Right lung (tissue), 5 donors: ENCODE measurements around the gene RECQL5. TPM values are rescaled to one million over a fixed set of nuclear protein-coding genes. Genes with fewer than 3 reads are reported as not detected.
A peak's percentile ranks its signal among the peaks of the same experiment; 100 is the strongest.
"Not testable (repeated sequence)": the region's sequence is repeated elsewhere in the genome, so short reads cannot be mapped to it uniquely, and the experiment has no call there.

Experiments used
- DNase-seq, 2 donors: peaks; one replicate each; pipeline ENCODE4 v3.0.0-alpha.2; 2013
- polyA plus RNA-seq, 5 donors: library from polyadenylated mRNA; unstranded; fragments of 120-200 nt; gene quantifications; one replicate each; pipeline versions ENCODE4 v1.2.1 to v1.2.3, GENCODE V29; 2013; ENCODE audit warnings: inconsistent platforms in 1 of 5, low replicate concordance in 1 of 5; ENCODE audit not compliant: insufficient read length in 5 of 5, insufficient read depth in 1 of 5

The RECQL5 gene
- polyA plus RNA-seq, 5 donors: 26.0 to 36.5 (median 33.4) TPM

GRCh38 chr17:75649687-75650086 lies 17.3 kb downstream of the RECQL5 start:
- no peak for DNase-seq

GRCh38 chr17:75647921-75648320 lies 19.0 kb downstream of the RECQL5 start:
- no peak for DNase-seq

- no peak for DNase-seq
Observed at GRCh38 chr17:75647061-75647460, 19.9 kb downstream of the RECQL5 start.

- DNase-seq: no peak
Observed at GRCh38 chr17:75646638-75646992, 20.3 kb downstream of the RECQL5 start.

GRCh38 chr17:75645889-75646637 lies 20.9 kb downstream of the RECQL5 start:
- peak; percentile 70 to 75 for DNase-seq

GRCh38 chr17:75645501-75645888 lies 21.5 kb downstream of the RECQL5 start:
- peak in 1 of 2 donors; percentile 54 for DNase-seq

- no peak for DNase-seq
Observed at GRCh38 chr17:75643643-75644017, 23.3 kb downstream of the RECQL5 start.

GRCh38 chr17:75642784-75643642 lies 23.9 kb downstream of the RECQL5 start:
- DNase-seq: no peak

- DNase-seq: no peak
Observed at GRCh38 chr17:75642182-75642783, 24.7 kb downstream of the RECQL5 start.

- DNase-seq: no peak
Observed at GRCh38 chr17:75641343-75641742, 25.6 kb downstream of the RECQL5 start.

GRCh38 chr17:75640556-75641119 lies 26.3 kb downstream of the RECQL5 start:
- DNase-seq: no peak

- DNase-seq: peak in 1 of 2 donors; percentile 52
Observed at GRCh38 chr17:75639771-75640555, 27.0 kb downstream of the RECQL5 start.

- DNase-seq: no peak
Observed at GRCh38 chr17:75639327-75639726, 27.6 kb downstream of the RECQL5 start.

GRCh38 chr17:75638893-75639292 lies 28.1 kb downstream of the RECQL5 start:
- DNase-seq: no peak

- DNase-seq: not testable (repeated sequence)
Observed at GRCh38 chr17:75638039-75638438, 28.9 kb downstream of the RECQL5 start.

- no peak for DNase-seq
Observed at GRCh38 chr17:75637551-75637950, 29.4 kb downstream of the RECQL5 start.

- DNase-seq: no peak
Observed at GRCh38 chr17:75637143-75637538, 29.8 kb downstream of the RECQL5 start.

GRCh38 chr17:75636381-75637142 lies 30.4 kb downstream of the RECQL5 start:
- no peak for DNase-seq

GRCh38 chr17:75635610-75636202 lies 31.2 kb downstream of the RECQL5 start:
- no peak for DNase-seq
